GM12878 (cell line): ENCODE data around the gene CD58. TPM values are rescaled to one million over a fixed set of nuclear protein-coding genes. Genes with fewer than 3 reads are reported as not detected.

Experiments
- ATAC-seq: fragments of 200-7000 bp; cut with Tn5 transposase; 3 replicates; pipeline ENCODE4 v1.9.1; 2020; ENCODE audit warnings: mild to moderate bottlenecking, moderate library complexity
- BruUV-seq: library from RNA; stranded (reverse); fragments of 400-500 nt; replicated peaks from 2 replicates; lab custom pipeline; 2021; lab: Mats Ljungman, UMichigan
- CTCF ChIA-PET: fragments of 300-600 bp; sonication (Branson Sonifier 250); formaldehyde crosslinking; extraction: SDS; loops from one replicate; lab custom pipeline; 2021; ENCODE audit warnings: inconsistent platforms; lab: Yijun Ruan, JAX
- POLR2A ChIA-PET: fragments of 350-600 bp; formaldehyde crosslinking; extraction: SDS; loops from one replicate; lab custom pipeline; 2021; ENCODE audit warnings: inconsistent platforms; lab: Charles Lee
- RAD21 ChIA-PET: fragments of 300-600 bp; sonication (Branson Sonifier 250); formaldehyde crosslinking; loops from one replicate; lab custom pipeline; 2023; ENCODE audit warnings: antibody characterized with exemption; ENCODE audit not compliant: unreplicated experiment; lab: Charles Lee
- SMC1A ChIA-PET: fragments of 300-600 bp; sonication (Branson Sonifier 250); formaldehyde crosslinking; loops from one replicate; lab custom pipeline; 2023; ENCODE audit not compliant: unreplicated experiment, uncharacterized antibody; lab: Charles Lee
- DNase-seq: peaks from one replicate; pipeline ENCODE4 v3.0.0-alpha.2; 2011; ENCODE audit warnings: low read depth, low spot score
- FAIRE-seq: peaks from 3 replicates; lab custom pipeline; 2011; peaks lifted over from hg19 to GRCh38; lab: Jason Lieb, UNC
- H2AFZ ChIP-seq: 2 replicates; pipeline ENCODE4 v1.6.0; 2011; ENCODE audit warnings: low read depth, low read length, control low read depth; ENCODE audit not compliant: control insufficient read depth
- H3K27ac ChIP-seq: 2 replicates; pipeline ENCODE4 v1.5.1; 2011; ENCODE audit warnings: control low read depth; ENCODE audit not compliant: control insufficient read depth, insufficient read depth
- H3K27me3 ChIP-seq, 2 experiments: replicated peaks in 1 of 2; 2 replicates each; pipeline versions ENCODE4 v1.6.0 to v1.6.1; 2011; ENCODE audit warnings: low read length in 1 of 2; ENCODE audit not compliant: control insufficient read depth in 2 of 2, insufficient read depth in 2 of 2
- H3K36me3 ChIP-seq, 2 experiments: 2 replicates each; pipeline ENCODE4 v1.5.1; 2011; ENCODE audit warnings: low read length in 1 of 2; ENCODE audit not compliant: control insufficient read depth in 2 of 2, insufficient read depth in 2 of 2
- H3K4me1 ChIP-seq: 2 replicates; pipeline ENCODE4 v1.6.1; 2011; ENCODE audit warnings: mild to moderate bottlenecking, low read length, moderate library complexity, mixed read lengths; ENCODE audit not compliant: control insufficient read depth, insufficient read depth
- H3K4me2 ChIP-seq: 2 replicates; pipeline ENCODE4 v1.6.0; 2011; ENCODE audit warnings: control low read depth; ENCODE audit not compliant: control insufficient read depth, insufficient read depth
- H3K4me3 ChIP-seq: fragments of 200-600 bp; sonication (generic); 2 replicates; pipeline ENCODE4 v1.5.1; 2016
- H3K79me2 ChIP-seq: 2 replicates; pipeline ENCODE4 v1.6.0; 2011; ENCODE audit warnings: low read length; ENCODE audit not compliant: control insufficient read depth, insufficient read depth
- H3K9ac ChIP-seq: 2 replicates; pipeline ENCODE4 v1.8.0; 2011; ENCODE audit warnings: low read length, control low read depth, mixed read lengths; ENCODE audit not compliant: control insufficient read depth, insufficient read depth
- H3K9me3 ChIP-seq: replicated peaks from 3 replicates; pipeline ENCODE4 v1.5.1; 2011; ENCODE audit warnings: mild to moderate bottlenecking, low read length; ENCODE audit not compliant: control insufficient read depth, insufficient read depth
- H4K20me1 ChIP-seq: 2 replicates; pipeline ENCODE4 v1.6.0; 2011; ENCODE audit not compliant: control insufficient read depth, insufficient read depth
- CBFB ChIP-seq: IDR thresholded peaks from 2 replicates; pipeline ENCODE4 v1.6.1; 2016; ENCODE audit warnings: antibody characterized with exemption, low read depth
- PML ChIP-seq: IDR thresholded peaks from 2 replicates; pipeline ENCODE4 v1.6.1; 2012; ENCODE audit warnings: low read length, inconsistent platforms
- POLR2AphosphoS5 ChIP-seq: IDR thresholded peaks from 2 replicates; pipeline ENCODE4 v1.6.1; 2011; ENCODE audit warnings: mild to moderate bottlenecking, low read length, inconsistent platforms
- TCF7 ChIP-seq: IDR thresholded peaks from 2 replicates; pipeline ENCODE4 v1.6.1; 2014; ENCODE audit warnings: antibody characterized with exemption, borderline replicate concordance
- WGBS: methylation state at CpG from one replicate; pipeline ENCODE4 v1.1.6; 2016; ENCODE audit warnings: low lambda C conversion rate; ENCODE audit not compliant: insufficient replicate concordance, insufficient coverage; ENCODE audit errors: missing lambda C conversion rate; 5-methylcytosine and 5-hydroxymethylcytosine counted together
- in situ Hi-C: fragments of 300-500 bp; cut with MboI; formaldehyde crosslinking; loops from 9 replicates; pipeline ENCODE4 v1.14.3; 2018; ENCODE audit warnings: mixed read lengths
- intact Hi-C: fragments of 100-400 bp; cut with micrococcal nuclease; formaldehyde crosslinking; loops from one replicate; pipeline ENCODE4 v1.14.2; 2022; ENCODE audit not compliant: unreplicated experiment
- polyA plus RNA-seq, 11 experiments: library from polyadenylated mRNA; depleted of rRNA in 4 of 11; unstranded in 6 of 11; stranded (reverse) in 5 of 11; fragments of >200 nt; fragmentation: Nextera tagmentation in 4 of 11; fragmentation: Illumina TruSeq in 1 of 11; extraction: Ambion mirVana in 4 of 11; extraction: Trizol in 1 of 11; gene quantifications; 1 replicate in 1 of 11; 2 replicates in 10 of 11; pipeline versions ENCODE4 v1.2.1 to v1.2.3, GENCODE V29; 2011 to 2016; ENCODE audit warnings: inconsistent platforms in 2 of 11, missing spikeins in 2 of 11, low read depth in 1 of 11
- total RNA-seq, 4 experiments: library from RNA; depleted of rRNA in 3 of 4; stranded (reverse); fragments of >200 nt in 3 of 4; fragmentation: Illumina TruSeq in 1 of 4; extraction: Trizol in 1 of 4; gene quantifications; 2 replicates each; pipeline versions ENCODE4 v1.2.1 to v1.2.3, GENCODE V29; 2013 to 2021
- TF ChIP-seq, protein P1 (sequence below): fragments of 450-650 bp; IDR thresholded peaks from 2 replicates; pipeline ENCODE4 v1.6.1; 2017; ENCODE audit warnings: low read depth, mild to moderate bottlenecking, moderate library complexity
- TF ChIP-seq, protein P2 (sequence below): fragments of 150-350 bp; IDR thresholded peaks from 2 replicates; pipeline ENCODE4 v1.6.1; 2014; ENCODE audit warnings: mild to moderate bottlenecking, low read depth, low read length

The CD58 gene
- total and polyA plus RNA-seq, 10 of the 15 experiments (the other 5 are each of a cell fraction or from before 2014, with no cell fraction given), result 70.4 to 252 (median 129) TPM

DNA sequence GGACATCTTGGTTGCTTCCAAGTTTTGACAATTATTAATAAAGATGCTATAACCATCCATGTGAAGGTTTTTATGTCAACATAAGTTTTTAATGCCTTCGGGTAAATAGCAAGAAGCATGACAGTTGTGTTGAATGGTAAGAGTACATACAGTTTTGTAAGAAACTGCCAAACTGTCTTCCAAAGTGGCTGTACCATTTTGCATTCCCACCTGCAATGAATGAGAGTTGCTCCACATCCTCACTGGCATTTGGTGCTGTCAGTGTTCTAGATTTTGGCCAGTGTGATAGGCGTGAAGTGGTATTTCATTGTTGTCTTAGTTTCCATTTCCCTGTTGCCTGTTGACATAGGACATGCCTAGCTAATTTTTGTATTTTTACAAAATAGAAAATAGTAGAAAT lies 45.4 kb downstream of the CD58 start:
- intact Hi-C loops, result no loop called here
- Histone ChIP-seq H3K79me2 (no peaks in the 10 kb centered on the region; the same call in 1 of the 2 replicates), H3K4me2 (no peak overlapping the region), H3K27ac (no peak overlapping the region), H3K9ac (no peak overlapping the region), H4K20me1 (no peaks in the 10 kb centered on the region), H3K27me3 (no peaks in the 10 kb centered on the region), H3K4me3 (no peak overlapping the region), H2AFZ (no peak overlapping the region), H3K4me1 (no peaks in the 10 kb centered on the region), H3K9me3 (no peaks in the 10 kb centered on the region; the same call in 1 of the 3 replicates), H3K36me3 (peaks cover 0 to 20% of the 10 kb centered on the region in 2 experiments; a peak in 3 of 4 replicates)
- ATAC-seq (no peak), FAIRE-seq (no peak), DNase-seq (no peak)
- peak; percentile 27; the same call in 1 of the 2 replicates for TF ChIP-seq CBFB
- TF ChIP-seq, protein P1, sequence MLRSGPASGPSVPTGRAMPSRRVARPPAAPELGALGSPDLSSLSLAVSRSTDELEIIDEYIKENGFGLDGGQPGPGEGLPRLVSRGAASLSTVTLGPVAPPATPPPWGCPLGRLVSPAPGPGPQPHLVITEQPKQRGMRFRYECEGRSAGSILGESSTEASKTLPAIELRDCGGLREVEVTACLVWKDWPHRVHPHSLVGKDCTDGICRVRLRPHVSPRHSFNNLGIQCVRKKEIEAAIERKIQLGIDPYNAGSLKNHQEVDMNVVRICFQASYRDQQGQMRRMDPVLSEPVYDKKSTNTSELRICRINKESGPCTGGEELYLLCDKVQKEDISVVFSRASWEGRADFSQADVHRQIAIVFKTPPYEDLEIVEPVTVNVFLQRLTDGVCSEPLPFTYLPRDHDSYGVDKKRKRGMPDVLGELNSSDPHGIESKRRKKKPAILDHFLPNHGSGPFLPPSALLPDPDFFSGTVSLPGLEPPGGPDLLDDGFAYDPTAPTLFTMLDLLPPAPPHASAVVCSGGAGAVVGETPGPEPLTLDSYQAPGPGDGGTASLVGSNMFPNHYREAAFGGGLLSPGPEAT, result no peak
- TF ChIP-seq PML, result 0 out of 2 replicates have a peak, but pooled peaks have one; percentile 53
- no peak for TF ChIP-seq TCF7
- TF ChIP-seq POLR2AphosphoS5, result 0 out of 2 replicates have a peak, but pooled peaks have one; percentile 52
- TF ChIP-seq, protein P2, sequence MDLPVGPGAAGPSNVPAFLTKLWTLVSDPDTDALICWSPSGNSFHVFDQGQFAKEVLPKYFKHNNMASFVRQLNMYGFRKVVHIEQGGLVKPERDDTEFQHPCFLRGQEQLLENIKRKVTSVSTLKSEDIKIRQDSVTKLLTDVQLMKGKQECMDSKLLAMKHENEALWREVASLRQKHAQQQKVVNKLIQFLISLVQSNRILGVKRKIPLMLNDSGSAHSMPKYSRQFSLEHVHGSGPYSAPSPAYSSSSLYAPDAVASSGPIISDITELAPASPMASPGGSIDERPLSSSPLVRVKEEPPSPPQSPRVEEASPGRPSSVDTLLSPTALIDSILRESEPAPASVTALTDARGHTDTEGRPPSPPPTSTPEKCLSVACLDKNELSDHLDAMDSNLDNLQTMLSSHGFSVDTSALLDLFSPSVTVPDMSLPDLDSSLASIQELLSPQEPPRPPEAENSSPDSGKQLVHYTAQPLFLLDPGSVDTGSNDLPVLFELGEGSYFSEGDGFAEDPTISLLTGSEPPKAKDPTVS, result no peak
- SMC1A ChIA-PET, result no interaction called here
- no TSS peak for BruUV-seq
- POLR2A ChIA-PET, result interaction anchor here (1.0 kb wide), 1 partner anchor 12 kb away, joined by 3 read pairs; no protein-coding TSS in a partner anchor
- 71% methylated on average over 2 of the region's 2 CpGs for WGBS
- CTCF ChIA-PET, result no interaction called here
- RAD21 ChIA-PET, result no interaction called here
- in situ Hi-C loops, result no loop called here
